PC-3 (cell line): ENCODE results near the gene ZNF277. TPM values are rescaled to one million over a fixed set of nuclear protein-coding genes. Genes with fewer than 3 reads are reported as not detected.

Experiments
- ATAC-seq: fragments of 200-7000 bp; cut with Tn5 transposase; 2 replicates; pipeline ENCODE4 v1.9.1; 2020; ENCODE audit warnings: mild to moderate bottlenecking, moderate library complexity
- BruUV-seq: library from RNA; stranded (reverse); fragments of 400-500 nt; replicated peaks from 2 replicates; lab custom pipeline; 2021; lab: Mats Ljungman, UMichigan
- CTCF ChIA-PET: fragments of 300-600 bp; sonication (Branson Sonifier 250); formaldehyde crosslinking; loops from one replicate; lab custom pipeline; 2022; ENCODE audit warnings: antibody characterized with exemption; lab: Charles Lee
- POLR2A ChIA-PET: fragments of 300-600 bp; sonication (Branson Sonifier 250); formaldehyde crosslinking; loops from one replicate; lab custom pipeline; 2022; ENCODE audit warnings: antibody characterized with exemption; ENCODE audit not compliant: unreplicated experiment; lab: Charles Lee
- DNase-seq: peaks from one replicate; pipeline ENCODE4 v3.0.0-alpha.2; 2015
- H2AFZ ChIP-seq: fragments of 300-600 bp; sonication (generic); 2 replicates; pipeline ENCODE4 v1.6.0; 2016; ENCODE audit warnings: antibody characterized with exemption, low read length
- H3F3A ChIP-seq: fragments of 300-600 bp; sonication (generic); one replicate; pipeline ENCODE4 v1.6.0; 2017; ENCODE audit warnings: antibody characterized with exemption, low read length, control low read depth, mild to moderate bottlenecking; ENCODE audit not compliant: unreplicated experiment
- H3K27ac ChIP-seq: fragments of 300-600 bp; sonication (generic); 2 replicates; pipeline ENCODE4 v1.5.1; 2016; ENCODE audit warnings: mild to moderate bottlenecking, low read length
- H3K27me3 ChIP-seq: fragments of 300-600 bp; sonication (generic); 2 replicates; pipeline ENCODE4 v1.6.1; 2016; ENCODE audit warnings: low read length, mixed read lengths
- H3K36me3 ChIP-seq: fragments of 300-600 bp; sonication (generic); 2 replicates; pipeline ENCODE4 v1.6.1; 2016; ENCODE audit warnings: low read depth, mixed run types, low read length, mixed read lengths
- H3K4me1 ChIP-seq: fragments of 300-600 bp; sonication (generic); 2 replicates; pipeline ENCODE4 v1.5.1; 2016; ENCODE audit warnings: low read length; ENCODE audit not compliant: insufficient read depth
- H3K4me2 ChIP-seq: fragments of 300-600 bp; sonication (generic); 2 replicates; pipeline ENCODE4 v1.6.0; 2016; ENCODE audit warnings: low read length
- H3K4me3 ChIP-seq: fragments of 300-600 bp; sonication (generic); 2 replicates; pipeline ENCODE4 v1.5.1; 2016; ENCODE audit warnings: mild to moderate bottlenecking, low read length, mixed read lengths
- H3K79me2 ChIP-seq: fragments of 300-600 bp; sonication (generic); 2 replicates; pipeline ENCODE4 v1.6.1; 2017; ENCODE audit warnings: low read length, mixed read lengths
- H3K9ac ChIP-seq: fragments of 300-600 bp; sonication (generic); 2 replicates; pipeline ENCODE4 v1.6.0; 2016; ENCODE audit warnings: mild to moderate bottlenecking, low read length
- H3K9me2 ChIP-seq: fragments of 300-600 bp; sonication (generic); replicated peaks from 2 replicates; pipeline ENCODE4 v1.6.1; 2016; ENCODE audit warnings: mixed run types, low read length, mixed read lengths
- H3K9me3 ChIP-seq: fragments of 300-600 bp; sonication (generic); 2 replicates; pipeline ENCODE4 v1.6.1; 2016; ENCODE audit warnings: low read length, mixed read lengths
- H4K20me1 ChIP-seq: fragments of 300-600 bp; sonication (generic); 2 replicates; pipeline ENCODE4 v1.6.1; 2016; ENCODE audit warnings: low read length, mixed read lengths
- CTCF ChIP-seq: fragments of 300-600 bp; sonication (generic); conservative IDR thresholded peaks from 2 replicates; pipeline ENCODE4 v1.5.1; 2017; ENCODE audit warnings: antibody characterized with exemption, low read depth, mild to moderate bottlenecking, low read length
- EZH2 ChIP-seq: fragments of 300-600 bp; sonication (generic); IDR thresholded peaks from one replicate; pipeline ENCODE4 v1.6.1; 2017; ENCODE audit warnings: antibody characterized with exemption, mild to moderate bottlenecking, low read length; ENCODE audit not compliant: unreplicated experiment
- EZH2phosphoT487 ChIP-seq: fragments of 300-600 bp; sonication (generic); IDR thresholded peaks from 2 replicates; pipeline ENCODE4 v1.6.1; 2018; ENCODE audit warnings: mild to moderate bottlenecking, antibody characterized with exemption, low read length, borderline replicate concordance
- intact Hi-C: fragments of 100-400 bp; cut with micrococcal nuclease; formaldehyde crosslinking; loops from 2 replicates; pipeline ENCODE4 v1.9.0; 2023
- total RNA-seq: library from RNA; depleted of rRNA; stranded (reverse); fragments of >200 nt; gene quantifications from 2 replicates; pipeline ENCODE4 v1.2.3, GENCODE V29; 2014

Gene ZNF277
- total RNA-seq, 1 experiment from 2014 or later: 14.0 TPM

GRCh38 chr7:112201839-112202238 is 4.7 kb upstream of the ZNF277 start:
- ChIA-PET CTCF (no interaction called here), POLR2A (no interaction called here)
- peak overlapping the region; percentile 6; the same call in 1 of the 2 replicates for H3K4me2 ChIP-seq
- H3K4me3 ChIP-seq: no peak overlapping the region
- peaks cover 90% of the 10 kb centered on the region for H3K79me2 ChIP-seq
- intact Hi-C loops: no loop called here
- H3F3A ChIP-seq: no peaks in the 10 kb centered on the region
- no peaks in the 10 kb centered on the region for H3K9me3 ChIP-seq
- H3K36me3 ChIP-seq: no peaks in the 10 kb centered on the region
- no peaks in the 10 kb centered on the region for H3K27me3 ChIP-seq
- H3K9ac ChIP-seq: no peak overlapping the region
- no peak for TF ChIP-seq CTCF
- H3K9me2 ChIP-seq: no peaks in the 10 kb centered on the region
- no TSS peak for BruUV-seq
- no peaks in the 10 kb centered on the region for H4K20me1 ChIP-seq
- DNase-seq (no peak), ATAC-seq (no peak)
- peaks cover 54% of the 10 kb centered on the region for H3K4me1 ChIP-seq
- H3K27ac ChIP-seq: peak overlapping the region; percentile 47
- H2AFZ ChIP-seq: no peak overlapping the region

GRCh38 chr7:112202816-112203215 is 3.7 kb upstream of the ZNF277 start:
- H3K4me2 ChIP-seq: peak overlapping the region; percentile 80
- ChIA-PET CTCF (interaction anchor here (0.7 kb wide), 1 partner anchor 219 kb away, joined by 3 read pairs; no protein-coding TSS in a partner anchor), POLR2A (no interaction called here)
- no peaks in the 10 kb centered on the region for H3K36me3 ChIP-seq
- H3K27ac ChIP-seq: no peak overlapping the region
- no peaks in the 10 kb centered on the region for H3K9me2 ChIP-seq
- H3K79me2 ChIP-seq: peaks cover 90% of the 10 kb centered on the region
- H3K4me1 ChIP-seq: peaks cover 51% of the 10 kb centered on the region
- H2AFZ ChIP-seq: no peak overlapping the region
- no peaks in the 10 kb centered on the region for H4K20me1 ChIP-seq
- H3K4me3 ChIP-seq: peak overlapping the region; percentile 94; the same call in 1 of the 2 replicates
- BruUV-seq: no TSS peak
- TF ChIP-seq CTCF (no peak), EZH2 (no peak)
- no peak for ATAC-seq
- H3K27me3 ChIP-seq: no peaks in the 10 kb centered on the region
- H3K9me3 ChIP-seq: no peaks in the 10 kb centered on the region
- DNase-seq: peak; percentile 52
- intact Hi-C loops: no loop called here
- H3F3A ChIP-seq: no peaks in the 10 kb centered on the region
- no peak overlapping the region for H3K9ac ChIP-seq

GRCh38 chr7:112203365-112203739 is 3.1 kb upstream of the ZNF277 start:
- H3K27ac ChIP-seq: no peak overlapping the region
- peaks cover 90% of the 10 kb centered on the region for H3K79me2 ChIP-seq

More at GRCh38 chr7:112203365-112203739, 3.1 kb upstream of the ZNF277 start:
- TF ChIP-seq EZH2 (no peak), EZH2phosphoT487 (no peak), CTCF (no peak)
- H2AFZ ChIP-seq: no peak overlapping the region
- H3K4me2 ChIP-seq: peak overlapping the region; percentile 80
- peak overlapping the region; percentile 78; the same call in 1 of the 2 replicates for H3K9ac ChIP-seq
- H3K36me3 ChIP-seq: no peaks in the 10 kb centered on the region
- ATAC-seq (no peak), DNase-seq (no peak)
- no peaks in the 10 kb centered on the region for H3K9me2 ChIP-seq
- ChIA-PET POLR2A (interaction anchor here (0.5 to 0.6 kb wide), 2 partner anchors 10 to 105 kb away, joined by 5 to 19 read pairs; no protein-coding TSS in a partner anchor), CTCF (interaction anchor here (0.6 kb wide), 1 partner anchor 169 kb away, joined by 5 read pairs; no protein-coding TSS in a partner anchor)
- no peaks in the 10 kb centered on the region for H3K27me3 ChIP-seq
- H3K4me1 ChIP-seq: peaks cover 47% of the 10 kb centered on the region
- H3K9me3 ChIP-seq: no peaks in the 10 kb centered on the region
- H3F3A ChIP-seq: no peaks in the 10 kb centered on the region
- peak overlapping the region; percentile 94 for H3K4me3 ChIP-seq
- no peaks in the 10 kb centered on the region for H4K20me1 ChIP-seq
- intact Hi-C loops: no loop called here
- no TSS peak for BruUV-seq
